Measurements from ENCODE around the gene SLC4A5. TPM values are rescaled to one million over a fixed set of nuclear protein-coding genes. Genes with fewer than 3 reads are reported as not detected.

The SLC4A5 gene
- total RNA-seq, 1 donor from 2014 or later = 3.0 TPM

DNA sequence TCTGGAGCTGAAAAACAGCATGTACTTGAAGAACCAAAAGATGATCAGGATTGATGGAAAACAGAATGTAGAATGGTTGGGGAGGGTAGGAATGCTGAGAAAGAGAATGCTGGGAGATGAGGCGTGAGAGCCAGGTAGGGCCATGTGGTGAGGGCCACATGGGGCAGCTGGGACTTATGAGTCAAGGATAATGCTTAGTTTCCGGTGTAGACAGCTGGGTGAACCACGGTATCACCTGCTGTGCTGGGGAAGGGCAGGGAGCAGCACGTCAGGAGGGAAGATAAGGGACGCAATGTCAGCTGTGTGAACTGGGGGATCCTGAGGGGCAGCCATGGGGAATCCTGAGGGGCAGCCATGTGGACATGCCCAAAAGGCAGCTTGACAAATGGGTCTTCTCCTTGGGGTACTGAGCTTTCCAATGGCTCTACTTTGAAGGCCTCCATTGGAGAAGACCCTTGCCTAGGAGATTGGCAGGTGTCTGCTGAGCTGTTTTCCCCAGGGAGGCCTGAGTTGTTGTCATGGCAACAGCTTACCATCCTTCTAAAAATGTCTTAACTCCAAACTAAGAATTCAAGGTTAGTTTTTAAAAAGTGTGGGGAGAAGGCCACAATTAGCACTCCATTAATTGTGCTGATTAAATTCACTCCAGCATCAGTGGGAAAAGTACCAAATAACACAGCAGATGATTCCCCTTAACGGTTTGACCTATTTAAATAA lies 93.7 kb downstream of the SLC4A5 start:
- Mint-ChIP-seq H3K4me3 (no peak overlapping the region), H3K9me3 (no peaks in the 10 kb centered on the region), H3K36me3 (ENCODE audit: low read depth) (no peaks in the 10 kb centered on the region), H3K4me1 (no peaks in the 10 kb centered on the region), H3K27ac (ENCODE audit: unreplicated experiment) (no peak overlapping the region), H3K27me3 (ENCODE audit: low read depth) (no peaks in the 10 kb centered on the region)
- no peak for TF ChIP-seq CTCF (conservative IDR thresholded peaks at IDR 0.05)
- no peak for DNase-seq (ENCODE audit: low read depth, low spot score)

- no peak overlapping the region for H3K4me3 Mint-ChIP-seq
- TF ChIP-seq CTCF (conservative IDR thresholded peaks at IDR 0.05) = no peak
- no peak for DNase-seq (ENCODE audit: low read depth, low spot score)
- H3K9me3 Mint-ChIP-seq = no peaks in the 10 kb centered on the region
- no peaks in the 10 kb centered on the region for H3K4me1 Mint-ChIP-seq
- no peaks in the 10 kb centered on the region for H3K27me3 Mint-ChIP-seq (ENCODE audit: low read depth)
- no peak overlapping the region for H3K27ac Mint-ChIP-seq (ENCODE audit: unreplicated experiment)
- H3K36me3 Mint-ChIP-seq (ENCODE audit: low read depth) = no peaks in the 10 kb centered on the region
Observed at GRCh38 chr2:74246496-74247195, 96.6 kb downstream of the SLC4A5 start.

DNA sequence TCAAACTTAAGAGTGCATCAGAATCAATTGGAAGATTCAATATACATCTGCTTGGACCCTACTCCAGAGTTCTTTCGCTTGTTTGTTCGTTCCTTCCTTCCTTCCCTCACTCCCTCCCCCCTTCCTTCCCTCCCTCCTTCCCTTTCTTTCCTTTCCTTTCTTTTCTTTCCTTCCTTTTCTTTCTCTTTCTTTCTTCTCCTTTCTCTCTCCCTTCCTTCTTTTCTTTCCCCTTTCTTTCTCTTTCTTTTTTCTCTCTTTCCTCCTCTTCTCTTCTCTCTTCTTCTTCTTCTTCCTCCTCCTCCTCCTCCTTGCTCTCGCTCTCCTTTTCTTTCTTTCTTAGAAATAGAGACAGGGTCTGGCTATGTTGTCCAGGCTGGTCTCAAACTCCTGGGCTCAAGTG lies 98.9 kb downstream of the SLC4A5 start:
- Mint-ChIP-seq H3K27me3 (ENCODE audit: low read depth) (no peaks in the 10 kb centered on the region), H3K4me3 (no peak overlapping the region), H3K9me3 (no peaks in the 10 kb centered on the region), H3K27ac (ENCODE audit: unreplicated experiment) (no peak overlapping the region), H3K36me3 (ENCODE audit: low read depth) (no peaks in the 10 kb centered on the region), H3K4me1 (no peaks in the 10 kb centered on the region)
- no peak for TF ChIP-seq CTCF (conservative IDR thresholded peaks at IDR 0.05)
- no peak for DNase-seq (ENCODE audit: low read depth, low spot score)

- TF ChIP-seq CTCF (conservative IDR thresholded peaks at IDR 0.05) = no peak
Observed at GRCh38 chr2:74242354-74243071, 100.7 kb downstream of the SLC4A5 start.

DNA sequence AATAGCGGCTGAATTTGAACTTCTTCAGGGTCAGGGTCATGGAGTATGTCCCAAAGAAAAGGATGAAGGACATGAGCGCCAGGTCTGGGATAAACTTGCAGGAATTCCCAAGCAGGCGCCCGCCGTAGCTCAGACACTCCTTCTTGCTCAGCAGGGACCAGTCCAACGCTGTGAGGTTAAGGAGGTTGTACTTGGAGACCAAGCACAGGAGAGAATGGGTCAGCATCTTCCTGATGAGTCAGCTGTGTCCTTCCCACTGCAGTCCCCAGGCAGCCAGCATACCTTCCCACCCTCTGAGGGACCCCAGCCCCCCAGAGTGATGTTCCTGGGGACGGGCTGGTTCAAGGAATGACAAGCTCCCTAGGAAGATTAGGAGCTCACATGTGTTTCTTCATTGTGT lies 103.9 kb downstream of the SLC4A5 start:
- no peak overlapping the region for H3K27ac Mint-ChIP-seq (ENCODE audit: unreplicated experiment)
- no peak overlapping the region for H3K4me3 Mint-ChIP-seq
- H3K36me3 Mint-ChIP-seq (ENCODE audit: low read depth) = no peaks in the 10 kb centered on the region
- no peaks in the 10 kb centered on the region for H3K4me1 Mint-ChIP-seq
- peaks cover 8% of the 10 kb centered on the region for H3K27me3 Mint-ChIP-seq (ENCODE audit: low read depth)
- no peak for DNase-seq (ENCODE audit: low read depth, low spot score)
- no peaks in the 10 kb centered on the region for H3K9me3 Mint-ChIP-seq
- no peak for TF ChIP-seq CTCF (conservative IDR thresholded peaks at IDR 0.05)

More at GRCh38 chr2:74242354-74243071, 100.7 kb downstream of the SLC4A5 start:
- Mint-ChIP-seq H3K4me1 (no peaks in the 10 kb centered on the region), H3K4me3 (no peak overlapping the region), H3K27me3 (ENCODE audit: low read depth) (peaks cover 4% of the 10 kb centered on the region), H3K27ac (ENCODE audit: unreplicated experiment) (no peak overlapping the region), H3K36me3 (ENCODE audit: low read depth) (no peaks in the 10 kb centered on the region), H3K9me3 (no peaks in the 10 kb centered on the region)
- DNase-seq (ENCODE audit: low read depth, low spot score) = no peak
